NCI-H2081 (cell line): Measurements from ENCODE around the gene SPDYE4.
"Not testable (repeated sequence)": the region's sequence is repeated elsewhere in the genome, so short reads cannot be mapped to it uniquely, and the experiment has no call there.

Experiments used
- DNase-seq, 2 experiments: peaks; one replicate each; lab custom pipeline; 2025; lab: John Stamatoyannopoulos, UW

The SPDYE4 gene, protein sequence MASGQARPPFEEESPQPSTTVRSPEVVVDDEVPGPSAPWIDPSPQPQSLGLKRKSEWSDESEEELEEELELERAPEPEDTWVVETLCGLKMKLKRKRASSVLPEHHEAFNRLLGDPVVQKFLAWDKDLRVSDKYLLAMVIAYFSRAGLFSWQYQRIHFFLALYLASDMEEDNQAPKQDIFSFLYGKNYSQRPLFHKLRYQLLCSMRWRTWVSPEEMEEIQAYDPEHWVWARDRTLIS

DNA sequence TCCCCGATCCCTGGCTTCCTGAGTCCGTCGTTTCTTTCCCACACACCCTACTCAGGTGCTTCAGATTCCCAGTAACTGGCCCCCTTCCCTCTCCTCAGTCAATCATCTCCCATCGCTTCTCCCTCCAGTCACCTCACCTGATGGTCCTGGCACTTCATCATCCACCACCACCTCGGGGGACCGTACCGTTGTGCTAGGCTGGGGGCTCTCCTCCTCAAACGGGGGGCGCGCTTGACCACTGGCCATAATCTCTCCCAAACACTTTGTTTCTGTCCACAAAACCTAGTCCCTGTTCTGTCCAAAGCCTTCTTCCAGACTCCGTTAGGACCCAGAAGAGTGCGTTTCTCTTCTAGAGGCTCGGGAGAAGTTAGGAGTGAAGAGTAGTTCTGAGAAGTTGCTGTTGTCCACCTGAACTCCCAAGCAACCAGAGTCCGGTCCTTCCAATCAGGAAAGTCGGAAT is at the start of gene SPDYE4:
SPDYE4 (minus strand) TSS at position 410 of the 460 bp plus-strand sequence; CDS start at position 246, 164 bp downstream.
- no peak for DNase-seq

DNA sequence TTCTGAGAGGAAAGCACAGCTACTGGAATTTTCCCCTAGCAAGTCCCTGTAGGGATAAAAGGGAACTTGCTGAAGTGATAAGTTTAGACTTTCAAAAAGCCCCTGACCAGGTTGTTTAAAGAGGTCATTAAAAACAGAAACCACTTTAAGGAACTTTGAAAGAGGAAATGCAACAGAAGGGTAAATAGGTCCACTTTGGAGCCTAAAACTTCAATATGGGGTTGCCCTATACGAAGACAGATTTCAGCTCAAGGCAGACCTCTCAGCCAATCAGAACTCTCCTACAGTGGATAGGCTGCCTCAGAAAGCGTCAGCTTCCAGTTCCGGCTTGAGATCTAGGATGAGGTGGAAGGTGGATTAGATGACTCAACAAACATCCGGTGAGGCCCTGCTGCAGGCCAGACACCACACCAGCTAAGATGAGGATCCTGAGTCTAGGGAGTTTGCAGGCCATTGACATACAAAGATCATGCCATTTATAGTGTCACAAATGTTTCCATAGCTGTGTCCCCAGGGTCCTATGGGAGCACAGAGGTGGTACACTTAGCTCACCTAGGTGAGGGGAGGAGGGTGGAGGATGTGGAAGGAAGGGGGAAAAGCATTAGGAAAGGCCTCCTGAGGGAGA is 48.7 kb upstream of the SPDYE4 start:
- DNase-seq, result no peak

DNA sequence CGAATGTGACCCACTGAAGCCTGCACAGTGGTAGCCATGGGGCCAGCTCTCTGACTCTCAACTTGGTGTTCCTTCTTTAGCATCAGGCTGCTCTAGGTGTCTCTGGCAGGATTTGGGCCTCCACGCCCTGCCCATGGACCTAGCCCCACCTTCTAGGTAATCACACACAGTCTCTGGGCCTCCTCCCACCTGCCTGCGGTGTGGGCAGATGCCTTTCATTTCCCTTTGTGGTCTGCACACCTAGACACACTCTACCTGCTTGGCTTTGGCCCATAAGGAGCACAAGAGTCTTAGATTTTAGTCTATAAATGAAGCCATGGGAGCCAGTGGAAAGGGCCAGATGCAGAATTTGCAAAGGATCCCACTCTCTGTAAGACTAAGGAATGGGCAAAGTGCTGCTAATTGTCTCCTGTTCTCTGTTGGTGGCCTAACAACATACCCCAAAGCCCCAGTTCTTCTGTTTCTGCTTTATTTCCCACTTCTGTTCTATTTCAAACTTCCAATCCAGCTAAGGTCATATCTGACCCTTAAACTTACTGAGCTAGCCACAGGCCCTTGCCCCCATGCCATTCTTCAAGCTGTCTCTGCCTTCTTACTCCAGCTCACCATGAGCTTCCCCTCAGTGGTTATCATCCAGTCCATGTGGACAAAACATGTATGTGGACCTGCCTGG is 48.0 kb upstream of the SPDYE4 start:
- no peak for DNase-seq

DNA sequence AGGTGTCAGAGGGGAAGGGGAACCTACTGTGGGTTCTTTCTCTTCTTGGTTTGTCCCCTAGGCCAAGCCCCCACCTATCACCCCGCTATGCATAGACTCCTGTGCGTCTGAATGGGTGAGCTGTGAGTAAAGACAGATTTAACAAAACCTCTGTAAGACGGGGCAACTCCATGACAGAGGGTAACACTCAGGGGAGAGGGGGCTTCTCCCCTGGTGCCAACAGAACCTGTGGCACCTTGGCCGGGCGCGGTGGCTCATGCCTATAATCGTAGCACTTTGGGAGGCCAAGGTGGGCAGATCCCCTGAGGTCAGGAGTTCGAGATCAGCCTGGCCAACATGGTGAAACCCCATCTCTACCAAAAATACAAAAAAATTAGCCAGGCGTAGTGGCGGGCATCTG is 47.0 kb upstream of the SPDYE4 start:
- not testable (repeated sequence) for DNase-seq

DNA sequence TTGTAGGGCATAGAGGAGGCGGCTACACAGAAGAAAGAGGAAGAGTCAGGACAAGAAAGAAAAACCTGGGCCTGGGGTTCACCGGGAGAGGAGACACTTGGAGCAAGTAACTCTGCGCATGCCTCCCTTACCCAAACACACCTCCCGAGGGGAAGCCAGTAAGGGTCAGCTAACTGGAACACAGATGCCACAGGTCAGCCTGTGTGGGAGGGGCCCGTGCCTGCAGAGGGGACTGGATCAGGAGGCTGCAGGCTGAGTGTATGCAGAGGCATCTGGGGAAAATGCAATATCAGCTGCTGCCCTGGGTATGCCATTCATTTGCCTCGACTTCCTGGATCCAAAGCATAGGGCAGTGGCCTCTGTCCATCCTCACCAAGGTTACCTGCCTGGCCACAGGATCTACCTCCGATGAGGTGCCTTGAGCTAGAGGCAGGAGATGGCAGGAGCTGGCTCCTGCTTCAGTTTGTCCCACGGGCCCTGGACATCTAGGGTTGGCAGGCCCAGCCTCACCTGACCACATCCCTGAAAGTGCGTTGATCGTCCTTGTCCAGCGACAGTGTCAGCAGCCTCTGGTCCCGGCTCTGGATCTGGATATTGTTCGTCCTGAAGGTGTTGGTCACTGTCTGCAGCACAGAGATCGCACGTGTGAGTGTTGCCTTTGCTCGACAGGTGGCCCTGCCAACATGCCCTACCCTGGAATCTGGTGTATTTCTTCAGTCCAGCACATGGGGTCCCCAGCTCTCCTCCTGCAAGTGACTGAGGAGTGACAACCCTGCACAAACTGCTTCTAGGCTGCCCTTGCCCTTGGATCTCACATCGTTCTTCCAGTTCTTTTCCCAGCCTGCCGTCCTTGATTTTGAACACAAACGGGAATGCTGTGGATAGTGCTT is 45.4 kb upstream of the SPDYE4 start:
- DNase-seq, result no peak

DNA sequence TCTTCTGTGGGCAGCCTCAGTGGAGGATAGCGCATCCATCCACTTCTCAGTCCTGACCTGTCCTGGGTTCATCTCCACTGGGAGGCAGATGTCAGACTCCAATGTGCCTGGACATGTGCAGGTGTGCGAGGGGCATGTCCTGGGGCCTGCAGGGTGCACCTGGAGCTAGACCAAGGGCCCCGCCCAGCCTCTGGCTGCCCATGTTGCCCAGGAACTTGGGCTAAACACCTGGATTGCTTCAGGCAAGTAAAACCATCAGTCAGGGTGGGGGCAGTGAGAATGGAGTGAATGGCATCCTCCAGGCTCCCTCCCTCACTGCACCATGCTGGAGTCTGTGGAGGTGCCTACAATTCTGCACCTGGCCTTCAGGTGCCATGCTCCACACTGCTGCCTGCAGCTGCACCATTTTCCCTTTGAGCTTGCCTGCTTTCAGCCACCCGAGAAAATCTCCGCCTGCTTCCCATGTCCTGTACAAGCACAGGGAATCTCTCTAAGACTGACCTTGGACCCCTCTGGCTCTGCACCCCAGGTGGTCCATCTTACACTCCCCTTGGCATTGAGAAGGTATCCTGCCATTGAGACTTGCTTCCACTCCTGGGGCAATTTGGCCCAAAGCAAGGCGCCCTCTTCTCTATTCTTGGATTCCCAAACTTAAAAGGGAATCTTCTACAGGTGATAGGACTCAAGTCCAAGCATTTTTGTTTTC is 42.9 kb upstream of the SPDYE4 start:
- no peak for DNase-seq

DNA sequence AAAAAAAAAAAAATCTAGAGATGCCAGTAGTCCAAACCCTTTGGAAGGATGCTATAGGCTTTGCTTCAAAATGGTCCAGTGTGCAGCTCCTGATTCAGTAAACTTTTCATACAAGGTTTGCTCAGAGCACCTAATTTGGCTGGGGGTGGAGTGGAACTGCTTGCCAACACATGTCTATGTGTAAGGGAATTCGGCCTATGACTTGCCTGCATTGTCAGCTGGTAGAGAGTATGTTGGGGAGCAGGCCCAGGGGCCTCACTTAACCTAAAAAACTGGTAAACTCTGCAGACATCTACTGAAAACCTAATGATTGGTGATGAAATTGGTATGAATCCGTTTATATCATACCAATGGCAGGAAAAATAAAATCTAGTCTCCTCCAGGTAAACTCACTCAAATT is 42.3 kb upstream of the SPDYE4 start:
- DNase-seq, result no peak

DNA sequence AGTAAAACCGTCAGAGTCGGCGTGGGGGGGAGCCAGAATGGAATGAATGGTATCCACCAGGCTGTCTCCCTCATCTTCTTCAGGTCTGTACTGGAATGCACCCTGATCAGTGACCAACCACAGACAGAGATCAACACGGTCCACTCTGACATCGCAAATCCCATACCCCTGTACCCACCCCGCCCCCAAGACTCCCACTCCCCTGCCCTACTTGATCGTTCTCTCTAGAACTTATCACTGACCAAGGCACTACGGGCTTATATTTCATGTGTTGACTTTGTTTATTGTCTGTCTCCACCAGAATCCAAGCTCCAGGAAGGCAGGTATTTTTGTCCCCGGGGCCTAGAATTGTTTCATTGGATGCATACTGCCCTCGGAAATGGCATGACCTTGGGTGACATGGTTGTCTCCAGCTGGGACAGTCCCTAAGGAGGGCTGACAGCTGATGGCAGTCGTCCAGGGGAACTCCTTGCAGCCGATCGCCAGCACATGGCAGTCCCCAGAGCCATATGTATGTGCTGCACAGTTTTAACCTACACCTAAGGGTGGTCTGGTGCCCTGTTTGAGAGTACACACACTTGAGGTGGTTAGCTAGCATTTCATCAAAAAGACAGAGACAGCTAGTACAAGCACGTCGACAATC is 41.3 kb upstream of the SPDYE4 start:
- no peak for DNase-seq

DNA sequence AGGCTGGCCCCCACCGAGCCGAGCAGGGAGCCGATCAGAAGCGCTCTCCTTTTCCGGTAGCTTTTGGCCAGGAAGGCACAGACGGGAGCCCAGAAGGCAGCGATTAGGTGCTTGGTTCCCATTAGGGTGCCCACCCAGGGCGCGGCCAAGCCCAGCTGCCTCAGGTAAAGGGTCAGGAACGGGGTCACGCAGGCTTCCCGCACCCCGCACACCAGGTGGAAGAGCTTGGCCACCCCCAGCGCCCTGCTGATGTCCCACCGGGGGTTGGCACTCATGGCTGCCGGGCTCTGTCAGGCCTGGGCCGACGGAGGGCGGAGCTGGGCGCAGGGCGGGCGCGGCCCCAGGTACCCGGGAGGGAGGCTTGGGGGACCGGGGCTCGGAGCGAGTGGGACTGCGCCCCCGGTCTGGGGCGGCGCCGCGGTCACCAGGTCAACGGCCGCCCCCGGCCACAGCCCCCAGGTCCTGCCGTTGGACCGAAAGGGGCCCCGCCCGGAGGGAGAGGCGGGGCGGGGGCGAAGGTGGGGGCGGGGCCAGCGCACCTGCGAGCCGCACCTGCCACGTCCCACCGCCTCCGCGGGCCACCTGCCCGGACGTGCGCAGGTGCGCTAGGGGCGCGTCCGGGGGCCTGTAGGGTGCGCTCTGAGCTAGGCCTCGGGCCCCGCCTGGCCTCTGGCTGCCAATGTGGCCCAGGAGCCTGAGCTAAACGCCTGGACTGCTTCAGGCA is 40.7 kb upstream of the SPDYE4 start, which contains the start of gene MFSD6L:
MFSD6L (minus strand) TSS at position 520 of the 724 bp plus-strand sequence; CDS start at position 275, 245 bp downstream.
- peak; percentile 62 to 73 for DNase-seq

DNA sequence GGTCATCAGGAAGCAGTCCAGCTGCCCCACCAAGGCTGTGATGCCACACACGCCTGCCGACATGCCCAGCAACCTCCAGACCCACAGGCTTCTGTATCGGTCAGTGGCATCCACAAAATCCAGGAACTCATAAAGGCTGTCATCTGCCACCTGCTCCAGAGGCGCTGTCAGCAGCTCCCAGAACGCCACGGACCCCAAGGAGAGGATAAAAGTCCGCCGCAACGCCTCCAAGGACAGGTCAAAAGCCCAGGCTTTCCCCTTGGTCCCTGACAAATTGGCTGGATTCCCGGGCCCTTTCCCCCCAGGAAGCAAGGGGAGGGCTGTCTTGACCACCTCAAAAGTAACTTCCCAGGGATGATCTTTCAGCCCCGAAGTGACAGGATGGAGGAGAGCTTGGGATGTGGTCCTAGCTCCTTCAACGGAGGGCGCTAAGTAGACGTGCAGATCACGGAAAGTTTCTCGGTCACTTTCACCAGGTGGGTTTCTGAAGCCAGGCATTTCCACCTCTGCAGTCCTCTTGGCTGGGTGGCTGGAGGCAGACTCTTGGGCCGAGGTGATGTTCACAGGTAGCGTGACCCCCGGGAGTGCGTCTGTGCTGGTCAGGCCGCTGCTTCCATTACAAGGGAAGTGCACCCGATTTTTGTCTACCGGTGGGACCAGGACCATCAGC is 40.0 kb upstream of the SPDYE4 start:
- no peak for DNase-seq

DNA sequence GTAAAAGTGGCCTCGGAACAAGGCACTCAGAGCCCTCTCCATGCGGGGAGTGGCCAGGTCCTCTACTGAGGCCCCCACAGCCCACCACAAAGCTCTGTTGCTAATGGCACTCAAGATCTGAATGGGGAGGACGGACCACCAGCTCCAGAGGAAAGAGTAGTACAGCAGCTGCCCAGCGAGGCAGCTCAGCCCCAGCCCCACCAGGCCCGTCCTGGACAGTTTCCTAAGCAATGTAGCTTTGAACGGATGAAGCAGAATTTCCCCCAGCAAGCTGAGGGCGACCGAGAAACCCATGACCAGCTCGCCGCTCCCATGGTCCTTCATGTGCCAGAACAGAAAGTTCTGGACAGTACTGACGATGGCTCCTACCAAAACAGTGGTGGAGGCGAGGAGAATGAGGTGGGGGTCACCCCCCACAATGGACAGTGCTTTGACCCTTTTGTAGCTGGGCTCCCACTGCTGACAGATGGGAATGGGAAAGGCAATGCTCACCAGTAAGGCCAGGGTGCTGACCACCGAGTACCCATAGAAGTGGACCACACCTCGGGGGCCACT is 39.4 kb upstream of the SPDYE4 start:
- no peak for DNase-seq

DNA sequence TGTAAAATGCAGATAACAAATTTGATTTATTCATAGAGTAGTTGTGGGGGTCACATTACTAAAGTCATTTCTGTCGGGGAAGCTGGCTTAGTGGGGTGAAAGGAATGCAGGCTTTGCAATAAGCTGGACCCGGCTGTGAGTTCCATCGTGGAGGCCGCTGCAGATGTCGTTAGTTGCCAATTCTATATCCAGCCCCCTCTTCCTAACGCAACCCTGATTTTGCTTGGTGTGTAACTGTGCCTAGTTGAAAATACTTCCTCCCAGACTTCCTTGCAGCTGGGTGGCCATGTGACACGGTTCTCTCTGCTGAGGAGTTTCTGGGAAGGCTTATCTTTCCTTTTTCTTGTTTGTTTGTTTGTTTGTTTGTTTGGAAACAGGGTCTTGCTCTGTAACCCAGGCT is 36.3 kb upstream of the SPDYE4 start:
- DNase-seq, result no peak

DNA sequence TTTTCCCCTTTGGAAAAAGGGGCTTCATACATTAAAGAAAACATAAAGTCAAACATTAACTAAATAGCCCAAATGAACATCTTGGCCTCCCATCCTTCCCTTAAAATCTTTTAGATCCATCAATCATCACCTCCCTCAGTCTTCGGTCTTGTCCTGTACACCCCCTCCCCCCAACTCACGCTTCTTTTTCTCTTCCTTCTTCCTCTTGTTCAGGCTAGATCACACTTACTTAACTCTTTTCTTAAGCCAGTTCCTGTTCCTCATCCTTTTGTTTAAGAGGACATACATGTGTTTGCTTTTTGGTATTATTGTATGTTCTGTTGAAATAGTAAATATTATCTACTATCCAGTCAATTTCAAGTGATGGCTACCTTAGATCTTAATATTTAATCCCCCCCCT is 35.3 kb upstream of the SPDYE4 start:
- no peak for DNase-seq

DNA sequence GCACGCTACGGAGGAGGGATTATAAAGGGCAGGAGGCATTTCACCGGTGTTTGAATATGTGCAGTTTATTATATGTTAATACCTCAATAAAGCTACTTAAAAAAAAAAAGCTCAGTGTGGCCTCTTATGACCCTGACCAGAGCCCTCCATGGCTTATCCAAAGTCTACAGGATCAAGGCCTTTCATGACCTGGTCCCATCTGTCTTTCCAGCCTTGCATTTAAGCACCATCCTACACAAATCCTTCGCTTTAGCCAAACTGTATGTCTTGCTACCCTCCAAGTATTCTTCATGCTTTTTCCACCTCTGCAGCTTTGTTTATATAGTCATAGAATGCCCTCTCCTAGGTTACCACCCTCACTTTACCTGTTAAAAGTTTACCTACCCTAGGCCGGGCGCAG is 34.3 kb upstream of the SPDYE4 start:
- no peak for DNase-seq

DNA sequence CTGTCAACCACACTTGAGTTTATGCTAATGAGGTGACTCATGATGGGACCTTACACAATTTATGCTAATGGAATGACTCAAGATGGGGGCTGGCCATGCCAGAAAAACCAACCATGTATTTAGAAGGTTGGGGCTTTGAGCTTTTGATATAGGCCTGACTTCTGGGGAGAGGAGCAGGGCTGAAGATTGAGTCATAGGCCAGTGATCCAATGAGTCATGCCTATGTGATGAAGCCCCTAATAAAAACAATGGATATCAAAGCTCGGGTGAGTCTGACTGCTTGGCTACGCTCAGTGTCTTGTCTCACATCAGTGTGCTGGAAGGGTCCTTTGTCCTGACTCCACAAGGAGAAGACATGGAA is 33.5 kb upstream of the SPDYE4 start:
- DNase-seq, result no peak

DNA sequence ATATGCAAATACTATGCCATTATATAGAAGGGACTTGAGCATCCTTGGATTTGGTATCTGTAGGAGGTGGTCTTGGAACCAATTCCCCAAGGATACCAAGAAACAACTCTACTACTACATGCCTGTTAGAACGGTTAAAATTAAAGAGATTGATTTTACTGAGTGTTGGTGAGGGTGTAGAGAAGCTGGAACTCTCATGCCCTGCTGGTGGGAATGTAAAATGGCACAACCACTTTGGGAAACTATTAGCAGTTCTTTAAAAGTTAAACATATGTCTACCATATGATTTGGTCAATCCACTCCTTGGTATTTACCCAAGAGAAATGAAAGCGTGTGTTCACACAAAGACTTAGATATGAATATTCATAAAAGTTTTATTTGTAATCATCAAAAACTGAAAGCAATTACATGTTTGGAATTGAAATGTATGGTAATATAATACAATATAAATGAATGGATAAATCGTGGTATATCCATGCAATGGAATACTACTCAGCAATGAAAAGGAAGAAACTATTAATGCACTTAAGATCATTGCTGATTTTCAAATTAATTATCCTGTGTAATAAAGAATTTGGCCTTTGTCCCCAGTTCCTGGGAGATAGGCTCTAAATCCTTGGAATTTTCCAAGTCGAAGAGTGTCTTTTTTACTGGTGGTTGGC is 33.0 kb upstream of the SPDYE4 start:
- DNase-seq, result no peak

DNA sequence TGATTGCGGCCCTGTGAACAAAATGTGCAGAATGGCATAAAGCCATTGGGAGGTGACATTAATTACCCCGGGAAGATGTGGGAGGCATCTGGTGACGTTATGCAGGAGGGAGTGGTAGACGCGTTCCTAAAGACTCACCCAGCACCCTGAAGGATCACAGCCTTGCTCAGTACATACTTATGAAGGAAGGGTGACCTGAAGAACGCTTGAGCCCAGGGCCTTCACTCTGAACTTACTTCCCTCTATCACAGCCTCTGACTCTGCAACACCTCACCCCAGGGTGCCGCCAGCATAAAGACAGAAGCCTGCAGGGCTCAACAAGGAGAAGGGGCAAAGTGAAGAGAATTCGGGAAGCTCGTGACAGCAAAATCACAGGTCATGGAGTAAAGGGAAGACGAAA is 31.4 kb upstream of the SPDYE4 start:
- DNase-seq, result no peak

DNA sequence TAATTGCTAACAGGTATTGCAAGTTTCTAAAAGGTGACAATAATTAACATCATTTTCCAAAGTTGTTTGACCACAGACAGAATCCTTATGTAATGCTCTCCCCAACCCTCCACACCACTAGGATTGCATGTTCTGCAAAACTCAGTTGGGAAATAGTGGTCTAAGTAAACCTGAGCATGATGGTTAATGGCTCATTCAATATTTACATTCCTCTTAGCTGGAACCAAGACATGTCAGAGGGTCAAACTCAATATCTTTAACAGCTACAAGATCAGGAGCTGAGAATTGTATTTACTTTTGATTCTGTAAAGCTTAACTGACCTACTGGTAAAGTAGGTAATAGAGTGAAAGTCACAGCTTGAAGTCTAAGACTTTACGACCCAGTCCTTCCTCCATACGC is 30.7 kb upstream of the SPDYE4 start:
- no peak for DNase-seq
